NK-92 (cell line): Measurements from ENCODE around the gene KRTAP5-1.
"Not testable (repeated sequence)": the region's sequence is repeated elsewhere in the genome, so short reads cannot be mapped to it uniquely, and the experiment has no call there.

Experiments
- DNase-seq: peaks from one replicate; lab custom pipeline; 2025; ENCODE audit not compliant: unreplicated experiment; lab: John Stamatoyannopoulos, UW

The KRTAP5-1 gene, protein sequence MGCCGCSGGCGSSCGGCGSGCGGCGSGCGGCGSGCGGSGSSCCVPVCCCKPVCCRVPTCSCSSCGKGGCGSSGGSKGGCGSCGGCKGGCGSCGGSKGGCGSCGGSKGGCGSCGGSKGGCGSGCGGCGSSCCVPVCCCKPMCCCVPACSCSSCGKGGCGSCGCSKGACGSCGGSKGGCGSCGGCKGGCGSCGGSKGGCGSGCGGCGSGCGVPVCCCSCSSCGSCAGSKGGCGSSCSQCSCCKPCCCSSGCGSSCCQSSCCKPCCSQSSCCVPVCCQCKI

DNA sequence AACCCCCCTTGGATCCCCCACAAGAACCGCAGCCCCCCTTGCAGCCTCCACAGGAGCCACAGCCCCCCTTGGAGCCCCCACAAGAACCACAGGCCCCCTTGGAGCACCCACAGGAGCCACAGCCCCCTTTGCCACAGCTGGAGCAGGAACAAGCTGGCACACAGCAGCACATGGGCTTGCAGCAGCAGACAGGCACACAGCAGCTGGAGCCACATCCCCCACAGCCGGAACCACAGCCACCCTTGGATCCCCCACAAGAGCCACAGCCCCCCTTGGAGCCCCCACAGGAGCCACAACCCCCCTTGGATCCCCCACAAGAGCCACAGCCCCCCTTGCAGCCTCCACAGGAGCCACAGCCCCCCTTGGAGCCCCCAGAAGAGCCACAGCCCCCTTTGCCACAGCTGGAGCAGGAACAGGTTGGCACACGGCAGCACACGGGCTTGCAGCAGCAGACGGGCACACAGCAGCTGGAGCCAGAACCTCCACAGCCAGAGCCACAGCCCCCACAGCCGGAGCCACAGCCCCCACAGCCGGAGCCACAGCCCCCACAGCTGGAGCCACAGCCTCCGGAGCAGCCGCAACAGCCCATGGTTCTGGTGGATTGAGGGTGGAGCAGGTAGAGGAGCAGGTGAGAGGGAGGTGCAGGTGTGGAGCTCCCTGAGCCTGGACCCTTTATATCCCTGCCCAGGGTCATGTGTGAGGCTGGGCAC lies at the start of gene KRTAP5-1:
TSS of gene KRTAP5-1 (minus strand) at position 623 of the 710 bp plus-strand sequence. CDS start at position 589, 34 bp downstream.
- DNase-seq: not testable (repeated sequence)

DNA sequence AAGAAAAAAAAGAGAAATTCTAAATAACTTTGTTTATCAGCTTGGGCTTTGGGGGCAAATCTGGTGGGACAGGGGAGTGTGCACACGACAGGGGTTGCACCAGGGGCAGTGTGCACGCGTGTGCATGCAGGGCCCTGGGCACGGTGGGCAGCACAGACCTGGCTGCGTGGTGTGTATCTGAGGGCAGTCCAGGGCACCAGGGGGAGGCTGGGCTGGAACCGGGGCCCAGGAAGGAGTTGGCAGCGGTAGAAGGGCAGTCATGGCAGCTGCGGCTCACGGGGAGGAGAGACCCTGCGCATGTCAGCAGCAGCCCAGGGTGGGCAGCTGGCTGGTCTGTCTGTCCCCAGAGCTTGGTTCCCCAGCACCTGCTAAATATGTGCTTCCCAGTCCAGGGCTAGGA lies 48.8 kb upstream of the KRTAP5-1 start:
- no peak for DNase-seq

GRCh38 chr11:1632053-1632714 lies 47.1 kb upstream of the KRTAP5-1 start:
- DNase-seq: no peak

DNA sequence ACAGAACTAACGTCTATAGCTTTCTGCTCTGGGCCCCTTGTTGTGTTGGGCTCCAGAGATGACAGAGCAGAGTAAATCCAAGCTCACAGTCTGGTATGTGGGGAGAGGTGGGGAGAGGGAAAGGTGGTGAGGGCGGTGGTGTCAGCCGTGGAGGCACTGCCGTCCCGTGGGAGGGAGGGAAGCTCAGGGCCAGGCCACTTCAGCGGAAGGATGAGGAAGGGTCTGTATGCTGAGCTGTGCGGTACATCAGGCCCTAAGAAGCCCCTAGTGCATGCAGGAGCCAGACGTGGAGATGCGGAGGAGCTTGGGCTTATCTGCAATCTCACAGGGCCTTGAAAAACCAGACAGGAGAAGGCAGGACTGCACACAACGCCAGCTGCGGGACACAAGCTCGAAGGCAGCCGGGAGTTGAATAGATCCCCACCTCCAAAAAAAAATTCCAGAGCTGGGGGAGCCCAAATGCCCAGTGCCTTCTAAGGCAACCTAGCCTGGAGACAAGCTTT lies 46.0 kb upstream of the KRTAP5-1 start:
- no peak for DNase-seq

DNA sequence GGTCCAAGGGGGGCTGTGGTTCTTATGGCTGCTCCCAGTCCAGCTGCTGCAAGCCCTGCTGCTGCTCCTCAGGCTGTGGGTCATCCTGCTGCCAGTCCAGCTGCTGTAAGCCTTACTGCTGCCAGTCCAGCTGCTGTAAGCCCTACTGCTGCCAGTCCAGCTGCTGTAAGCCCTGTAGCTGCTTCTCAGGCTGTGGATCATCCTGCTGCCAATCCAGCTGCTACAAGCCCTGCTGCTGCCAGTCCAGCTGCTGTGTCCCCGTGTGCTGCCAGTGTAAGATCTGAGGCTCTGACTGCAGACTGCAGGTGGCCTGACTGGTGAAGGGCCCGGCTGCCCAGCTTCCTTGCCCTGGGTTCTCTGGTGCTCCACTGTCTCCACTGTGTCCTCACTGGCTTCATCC lies 45.2 kb upstream of the KRTAP5-1 start:
- DNase-seq: no peak

DNA sequence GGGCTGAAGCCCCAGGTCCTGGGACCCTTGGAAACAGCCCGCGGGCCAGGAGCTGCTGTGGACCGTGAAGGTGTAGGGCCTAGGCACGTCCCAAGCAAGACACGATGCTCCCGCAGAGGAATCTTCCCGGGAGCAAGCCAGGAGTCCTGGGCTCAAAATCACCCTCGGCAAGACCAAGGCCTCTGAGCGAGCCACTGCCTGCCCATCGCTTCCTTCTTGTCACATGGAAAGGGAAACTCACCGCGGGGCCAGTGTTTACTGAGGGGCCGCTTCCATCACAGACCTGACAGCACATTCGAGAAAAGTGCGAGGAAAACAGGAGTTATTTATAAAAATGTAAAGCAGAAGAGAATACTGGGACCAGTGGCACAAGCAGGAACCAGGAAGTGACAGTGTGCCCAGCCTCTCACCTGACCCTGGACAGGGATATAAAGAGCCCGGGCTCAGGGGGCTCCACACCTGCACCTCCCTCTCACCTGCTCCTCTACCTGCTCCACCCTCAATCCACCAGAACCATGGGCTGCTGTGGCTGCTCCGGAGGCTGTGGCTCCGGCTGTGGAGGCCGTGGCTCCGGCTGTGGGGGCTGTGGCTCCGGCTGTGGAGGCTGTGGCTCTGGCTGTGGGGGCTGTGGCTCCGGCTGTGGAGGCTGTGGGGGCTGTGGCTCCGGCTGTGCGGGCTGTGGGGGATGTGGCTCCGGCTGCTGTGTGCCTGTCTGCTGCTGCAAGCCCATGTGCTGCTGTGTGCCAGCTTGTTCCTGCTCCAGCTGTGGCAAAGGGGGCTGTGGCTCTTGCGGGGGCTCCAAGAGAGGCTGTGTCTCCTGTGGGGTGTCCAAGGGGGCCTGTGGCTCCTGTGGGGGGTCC lies 44.5 kb upstream of the KRTAP5-1 start, which contains the start of gene KRTAP5-5:
TSS of gene KRTAP5-5 (plus strand) at position 450 of the 860 bp plus-strand sequence. CDS start at position 516, 66 bp downstream.
- no peak for DNase-seq

DNA sequence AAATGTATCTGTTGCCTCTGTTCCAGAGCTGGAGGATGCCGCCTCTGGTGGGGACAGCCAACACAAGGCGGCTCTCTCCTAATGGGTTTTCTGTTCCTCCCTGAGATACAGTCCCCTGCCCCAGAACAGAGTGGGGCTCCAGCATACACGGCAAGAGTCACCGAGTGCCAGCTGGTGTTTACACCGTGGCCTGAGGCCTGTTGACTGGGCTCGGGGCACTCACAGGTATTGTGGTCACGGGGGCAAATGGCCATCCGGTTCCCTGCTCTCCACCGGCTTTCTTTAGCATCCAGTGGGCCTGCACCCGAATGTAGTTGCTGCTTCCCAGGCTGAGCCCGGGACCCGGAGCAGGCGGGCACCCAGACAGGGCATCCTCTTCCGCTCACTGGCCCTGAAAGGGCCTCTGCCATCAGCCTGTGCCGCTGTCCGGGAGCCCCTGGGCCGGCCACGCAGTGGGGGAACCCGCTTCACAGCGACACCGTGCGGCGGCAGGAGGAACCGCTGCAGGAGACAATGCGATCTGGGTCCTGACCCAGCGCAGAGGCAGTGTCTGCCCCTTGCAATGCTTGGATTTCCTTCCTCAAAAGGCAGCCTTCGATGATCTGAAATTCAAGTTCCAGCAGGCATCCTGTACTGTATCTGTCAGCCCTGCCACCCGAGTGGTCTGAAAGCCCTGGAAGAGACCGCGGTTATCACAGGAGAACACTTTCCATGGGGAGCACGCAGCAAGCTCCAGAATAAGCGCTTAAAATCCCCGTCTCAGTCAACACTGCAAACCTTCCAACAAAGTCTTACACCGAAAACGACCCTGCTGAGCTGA lies 43.6 kb upstream of the KRTAP5-1 start:
- DNase-seq: no peak

DNA sequence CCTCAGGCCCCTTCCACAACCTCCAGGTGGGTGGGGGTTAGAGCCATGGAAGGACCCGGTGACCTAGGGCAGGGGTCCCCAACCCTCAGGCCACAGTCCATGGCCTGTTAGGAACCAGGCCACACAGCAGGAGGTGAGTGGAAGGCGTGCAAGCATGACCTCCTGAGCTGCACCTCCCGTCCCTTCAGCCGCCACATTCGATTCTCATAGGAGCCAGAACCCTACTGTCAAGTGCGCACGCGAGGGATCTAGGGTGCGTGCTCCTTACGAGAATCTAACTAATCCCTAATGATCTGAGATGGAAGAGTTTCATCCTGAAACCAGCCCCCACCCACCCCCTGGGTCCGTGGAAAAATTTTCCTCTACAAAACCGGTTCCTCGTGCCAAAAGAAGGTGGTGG lies 40.5 kb upstream of the KRTAP5-1 start:
- no peak for DNase-seq

DNA sequence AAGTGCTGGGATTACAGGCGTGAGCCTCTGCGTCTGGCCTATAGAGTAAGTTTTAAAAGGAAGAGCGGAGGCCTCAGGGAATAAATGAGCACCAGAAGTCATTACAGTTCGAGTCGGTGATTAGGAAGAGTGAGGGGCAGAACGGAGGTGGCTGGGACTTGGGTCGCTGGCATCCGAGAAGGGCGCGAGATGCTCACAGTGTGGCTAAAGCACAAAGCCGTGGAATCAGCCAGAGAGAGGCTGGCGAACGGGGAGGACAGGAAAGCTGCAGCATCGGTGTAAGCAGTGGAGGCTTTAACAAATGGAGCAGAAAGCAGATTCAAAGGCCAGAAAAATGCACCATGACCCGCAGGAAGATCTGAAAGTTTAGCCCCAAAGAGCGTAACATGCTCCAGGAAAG lies 39.5 kb upstream of the KRTAP5-1 start:
- no peak for DNase-seq

DNA sequence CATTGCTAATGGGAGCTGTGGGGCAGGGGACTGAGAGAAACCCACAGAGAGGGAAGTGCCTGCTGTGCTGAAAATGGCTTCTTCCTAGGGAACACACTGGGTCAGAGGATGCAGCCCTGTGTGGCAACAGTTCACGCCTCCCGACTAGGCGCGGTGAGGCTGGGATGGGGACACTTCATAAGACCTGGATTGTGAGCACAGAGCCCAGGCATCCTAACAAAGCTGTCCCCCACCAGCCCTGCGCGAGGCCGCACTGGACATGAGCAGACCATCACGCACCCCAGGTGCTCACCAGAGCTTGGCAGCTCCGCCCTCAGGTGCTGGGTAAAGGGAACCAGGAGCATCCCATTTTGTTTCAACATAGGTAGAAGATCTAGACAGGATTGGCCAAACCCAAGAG lies 38.6 kb upstream of the KRTAP5-1 start:
- no peak for DNase-seq

DNA sequence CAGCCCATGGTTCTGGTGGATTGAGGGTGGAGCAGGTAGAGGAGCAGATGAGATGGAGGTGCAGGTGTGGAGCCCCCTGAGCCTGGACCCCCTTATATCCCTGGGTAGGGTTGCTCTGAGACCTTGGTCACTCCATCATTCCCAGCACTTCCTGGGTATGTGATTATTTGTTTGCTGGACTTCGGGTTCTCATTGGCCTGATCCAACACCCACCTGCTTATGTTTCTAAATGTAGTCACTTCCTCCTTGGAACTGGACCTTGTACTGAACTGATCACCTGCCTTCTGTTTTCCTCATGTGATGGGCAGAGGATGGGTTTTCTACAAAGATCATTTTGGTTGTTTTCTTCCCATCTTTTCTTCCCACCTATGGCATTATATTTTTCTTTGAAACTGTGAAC lies 37.0 kb upstream of the KRTAP5-1 start, which contains the start of gene KRTAP5-4:
TSS of gene KRTAP5-4 (minus strand) at position 53 of the 400 bp plus-strand sequence. CDS start at position 8, 45 bp downstream.
- no peak for DNase-seq

DNA sequence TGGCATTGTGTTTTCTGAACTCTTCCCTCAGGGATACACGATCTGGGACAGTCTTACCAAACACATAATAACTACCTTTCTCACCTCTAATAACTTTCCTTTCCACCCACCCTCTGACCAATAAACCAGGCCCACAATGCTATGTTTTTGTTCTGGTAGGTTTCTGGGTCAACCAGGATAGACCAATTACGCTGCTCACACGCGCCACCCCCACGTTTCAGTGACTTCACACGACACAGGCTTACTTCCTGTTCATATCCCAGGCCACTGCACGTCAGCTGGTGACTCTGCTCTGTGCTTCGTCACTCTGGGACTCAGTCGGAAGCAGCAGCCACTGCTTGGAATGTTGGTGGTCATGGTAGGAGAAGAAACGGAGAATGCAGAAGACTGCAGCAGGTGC lies 34.4 kb upstream of the KRTAP5-1 start:
- DNase-seq: no peak

DNA sequence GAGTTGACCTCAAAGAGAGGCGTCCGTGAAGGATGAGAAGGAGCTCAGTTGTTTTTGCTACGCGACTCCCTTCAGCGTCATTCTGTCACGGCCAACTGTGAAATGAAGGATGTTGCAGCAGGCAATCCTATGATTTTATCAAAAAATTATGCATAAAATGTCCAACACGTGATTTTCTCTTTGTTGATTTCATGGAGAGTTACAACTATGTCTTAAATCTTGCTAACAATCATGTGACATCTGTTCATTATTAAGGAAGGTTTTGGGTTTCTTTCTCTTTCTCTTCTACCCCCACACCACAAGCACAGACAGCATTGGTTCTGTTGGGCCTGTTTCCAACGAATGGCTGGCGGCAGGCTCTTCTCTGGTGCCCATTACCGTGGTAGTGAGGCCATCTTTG lies 33.1 kb upstream of the KRTAP5-1 start:
- DNase-seq: no peak

- no peak for DNase-seq
These were observed 23.3 kb upstream of the KRTAP5-1 start, which contains the start of gene KRTAP5-3 for GRCh38 chr11:1608363-1608762. TSS of gene KRTAP5-3 (minus strand) at chr11:1608463. CDS start at chr11:1608385, 78 bp downstream.

DNA sequence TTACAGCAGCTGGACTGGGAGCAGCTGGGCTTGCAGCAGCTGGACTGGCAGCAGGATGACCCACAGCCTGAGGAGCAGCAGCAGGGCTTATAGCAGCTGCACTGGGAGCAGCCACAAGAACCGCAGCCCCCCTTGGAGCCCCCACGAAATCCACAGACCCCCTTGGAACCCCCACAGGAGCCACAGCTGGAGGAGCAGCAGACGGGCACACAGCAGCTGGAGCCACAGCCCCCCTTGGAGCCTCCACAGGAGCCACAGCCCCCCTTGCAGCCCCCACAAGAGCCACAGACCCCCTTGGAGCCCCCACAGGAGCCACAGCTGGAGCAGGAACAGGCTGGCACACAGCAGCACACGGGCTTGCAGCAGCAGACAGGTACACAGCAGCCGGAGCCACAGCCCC lies 22.8 kb upstream of the KRTAP5-1 start:
- DNase-seq: not testable (repeated sequence)

GRCh38 chr11:1607156-1607845 lies 22.2 kb upstream of the KRTAP5-1 start:
- not testable (repeated sequence) for DNase-seq

DNA sequence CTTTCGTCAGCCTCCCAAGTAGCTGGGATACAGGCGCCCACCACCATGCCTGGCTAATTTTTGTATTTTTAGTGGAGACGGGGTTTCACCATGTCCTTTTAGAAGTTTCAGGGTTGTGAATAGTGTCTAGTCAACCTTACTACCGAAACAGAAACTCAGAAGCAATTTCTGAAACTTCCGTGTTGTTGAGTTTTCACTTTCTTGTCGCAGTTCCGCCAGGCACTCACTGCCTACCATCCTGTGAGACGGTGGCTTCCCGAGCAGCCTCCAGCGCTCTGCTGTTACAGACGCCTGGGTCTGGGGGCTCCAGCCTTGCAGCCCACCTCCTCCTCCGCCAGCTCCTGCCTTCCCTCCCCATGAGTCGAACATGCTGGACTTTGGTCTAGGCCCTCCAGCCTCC lies 20.8 kb upstream of the KRTAP5-1 start:
- not testable (repeated sequence) for DNase-seq

DNA sequence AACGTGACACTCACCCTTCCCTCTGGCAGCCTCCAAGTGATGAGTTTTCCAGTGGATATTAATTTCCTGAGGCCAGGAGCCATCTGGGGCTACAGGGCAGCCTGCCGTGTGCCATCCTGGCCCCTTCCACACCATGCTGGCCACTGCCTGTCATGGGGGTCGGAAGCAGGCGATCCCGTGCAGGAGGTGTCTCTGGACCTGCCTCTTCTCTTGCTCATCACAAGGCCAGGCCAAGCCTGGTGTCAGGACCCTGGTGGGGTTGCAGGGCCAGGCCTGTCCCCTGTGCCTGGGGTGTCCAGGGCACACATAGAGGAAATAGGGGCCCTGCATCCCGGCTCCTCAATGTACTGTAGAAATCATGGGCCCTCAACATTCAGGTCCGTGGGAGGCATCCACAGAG lies 19.6 kb upstream of the KRTAP5-1 start:
- no peak for DNase-seq

DNA sequence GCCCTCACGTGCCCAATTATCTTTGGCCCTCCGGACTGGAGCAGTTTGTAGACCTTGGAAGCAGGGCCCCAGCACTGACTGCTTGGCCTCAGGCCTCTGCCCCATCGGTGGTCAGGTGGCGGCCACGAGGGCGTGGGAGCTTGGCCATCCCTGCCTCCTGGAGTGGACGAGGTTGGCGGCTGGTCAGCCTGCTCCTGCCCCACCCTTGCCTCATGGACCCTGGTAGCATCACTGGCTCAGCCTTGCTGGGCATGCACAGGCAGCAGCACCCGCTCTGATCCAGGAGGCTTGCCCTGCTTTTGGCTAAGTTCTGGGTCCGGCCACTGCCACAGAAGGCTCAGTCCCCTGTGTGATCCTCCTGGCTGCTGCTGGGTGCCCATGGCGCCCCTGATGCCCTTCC lies 19.1 kb upstream of the KRTAP5-1 start:
- no peak for DNase-seq
